Measurements from ENCODE around the gene CD37. TPM values are rescaled to one million over a fixed set of nuclear protein-coding genes. Genes with fewer than 3 reads are reported as not detected.

CD37 gene
- total RNA-seq, 2 experiments from 2014 or later, result 126 to 177 TPM

GRCh38 chr19:49383599-49383998 lies 48.4 kb downstream of the CD37 start:
- CTCF ChIA-PET, result interaction anchor here (0.7 to 1.3 kb wide), 3 partner anchors 8 to 82 kb away, joined by 3 read pairs; no protein-coding TSS in a partner anchor
- ATAC-seq (no peak), DNase-seq (no peak)
- Mint-ChIP-seq H3K27me3 (peaks cover 16% of the 10 kb centered on the region), H3K4me1 (peaks cover 8% of the 10 kb centered on the region), H3K9me3 (ENCODE audit: low read depth) (peaks cover 3% of the 10 kb centered on the region), H3K36me3 (peaks cover 3% of the 10 kb centered on the region), H3K27ac (no peak overlapping the region), H3K4me3 (no peak overlapping the region)

DNA sequence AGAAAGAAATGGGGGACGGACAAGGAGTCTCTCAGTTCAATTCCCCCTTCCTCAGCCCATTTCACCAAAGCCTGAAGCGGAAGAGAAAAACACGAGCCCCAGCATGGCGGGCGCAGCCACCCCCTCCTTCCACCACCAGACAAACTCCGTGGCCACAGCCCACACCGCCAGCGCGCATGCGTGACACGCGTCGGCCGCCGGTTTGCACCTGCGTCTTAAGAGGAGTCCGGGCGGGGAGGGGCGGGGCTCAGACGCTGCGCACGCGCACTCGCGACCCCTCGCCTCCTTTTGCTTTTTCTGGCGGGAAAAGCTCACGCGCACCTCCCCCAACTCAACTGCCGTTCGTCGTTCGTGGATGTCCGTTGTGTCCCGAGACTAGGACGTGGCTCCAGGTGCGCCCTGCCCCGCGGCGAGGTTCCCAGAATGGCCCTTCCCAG lies 52.7 kb downstream of the CD37 start, which contains the start of gene KASH5:
TSS of gene KASH5 (plus strand) at position 314 of the 437 bp plus-strand sequence. CDS start 2,635 bp downstream, outside the sequence.
- Mint-ChIP-seq H3K4me1 (peaks cover 30% of the 10 kb centered on the region), H3K9me3 (ENCODE audit: low read depth) (no peaks in the 10 kb centered on the region), H3K4me3 (peak within 1 kb of the TSS; percentile 30), H3K27ac (peak within 1 kb of the TSS; percentile 77), H3K27me3 (peaks cover 5% of the 10 kb centered on the region), H3K36me3 (no peaks in the 10 kb centered on the region)
- peak; percentile 92 for DNase-seq
- CTCF ChIA-PET, result interaction anchor here (0.7 to 1.8 kb wide), 6 partner anchors 33 to 86 kb away, joined by 3 to 9 read pairs (median 5); partner anchors contain the start of genes FLT3LG and GFY
- ATAC-seq, result peak; percentile 57

- Mint-ChIP-seq H3K4me1 (peaks cover 30% of the 10 kb centered on the region), H3K36me3 (no peaks in the 10 kb centered on the region), H3K27ac (no peak overlapping the region), H3K4me3 (no peak overlapping the region), H3K9me3 (ENCODE audit: low read depth) (no peaks in the 10 kb centered on the region), H3K27me3 (no peaks in the 10 kb centered on the region)
- DNase-seq (no peak), ATAC-seq (no peak)
- CTCF ChIA-PET, result interaction anchor here (1.4 to 4.5 kb wide), 3 partner anchors 35 to 54 kb away, joined by 4 to 52 read pairs (median 6); partner anchors contain the start of genes GFY and PTH2
Measured at GRCh38 chr19:49389406-49389805, 54.2 kb downstream of the CD37 start.

Small RNA genes lying within 50 kb of the gene (microRNA-seq; reads per million reads assigned to microRNA genes)
- gene MIR4324, result not detected

Other genes starting within 250 kb of the CD37 start
- 100 to 1,000 TPM; 222 to 224 TPM for gene SNRNP70, start 250.0 kb upstream of the CD37 start, total RNA-seq
- 1 to 10 TPM; 3.3 to 5.7 TPM for gene LIN7B, start 221.0 kb upstream of the CD37 start, total RNA-seq
- gene C19orf73, start 216.3 kb upstream of the CD37 start, total RNA-seq, result 1 to 10 TPM; 1.6 to 1.8 TPM
- 1 to 10 TPM; 1.7 to 3.6 TPM for gene PPFIA3, start 215.9 kb upstream of the CD37 start, total RNA-seq
- not detected for gene HRC, start 180.0 kb upstream of the CD37 start, total RNA-seq
- gene TRPM4, start 177.6 kb upstream of the CD37 start, total RNA-seq, result under 1 TPM in 1 of 2 experiments, not detected in 1; 0.14 TPM
- 1 to 10 TPM; 2.5 to 2.7 TPM for gene SLC6A16, start 10.2 kb upstream of the CD37 start, total RNA-seq
- gene TEAD2, start 27.0 kb downstream of the CD37 start, total RNA-seq, result not detected
- gene DKKL1, start 28.5 kb downstream of the CD37 start, total RNA-seq, result not detected
- under 1 TPM in 1 of 2 experiments, not detected in 1; 0.64 TPM for gene KASH5, start 52.8 kb downstream of the CD37 start, total RNA-seq
- not detected for gene PTH2, start 88.0 kb downstream of the CD37 start, total RNA-seq
- gene GFY, start 90.0 kb downstream of the CD37 start, total RNA-seq, result not detected
- gene SLC17A7, start 106.1 kb downstream of the CD37 start, total RNA-seq, result under 1 TPM; 0.19 to 0.55 TPM
- gene PIH1D1, start 116.4 kb downstream of the CD37 start, total RNA-seq, result 100 to 1,000 TPM; 148 to 158 TPM
- gene ALDH16A1, start 117.8 kb downstream of the CD37 start, total RNA-seq, result 10 to 100 TPM; 37.2 to 45.2 TPM
- 100 to 1,000 TPM; 112 to 151 TPM for gene FLT3LG, start 138.8 kb downstream of the CD37 start, total RNA-seq
- 1,000 to 10,000 TPM; 2,143 to 2,523 TPM for gene RPL13A, start 152.2 kb downstream of the CD37 start, total RNA-seq
- gene RPS11, start 161.0 kb downstream of the CD37 start, total RNA-seq, result 1,000 to 10,000 TPM; 1,876 to 2,018 TPM
- gene FCGRT, start 177.3 kb downstream of the CD37 start, total RNA-seq, result 1 to 10 TPM; 2.1 to 7.9 TPM
- under 1 TPM; 0.19 to 0.53 TPM for gene RCN3, start 192.6 kb downstream of the CD37 start, total RNA-seq
- 10 to 100 TPM; 77.3 to 96.1 TPM for gene NOSIP, start 245.2 kb downstream of the CD37 start, total RNA-seq
- gene PRRG2, start 245.9 kb downstream of the CD37 start, total RNA-seq, result 1 to 10 TPM in 1 of 2 experiments, under 1 TPM in 1; 0.49 to 2.4 TPM